Neural progenitor cell (in vitro differentiated cells): ENCODE results near the gene RPL12. TPM values are rescaled to one million over a fixed set of nuclear protein-coding genes. Genes with fewer than 3 reads are reported as not detected.

Experiments
- DNase-seq: peaks from one replicate; pipeline ENCODE4 v3.0.0-alpha.2; 2016; ENCODE audit warnings: low spot score
- H2AFZ ChIP-seq: fragments of 200-600 bp; sonication (generic); replicated peaks from 2 replicates; pipeline ENCODE4 v1.6.1; 2016; ENCODE audit warnings: antibody characterized with exemption
- H3F3A ChIP-seq: fragments of 200-600 bp; sonication (generic); 2 replicates; pipeline ENCODE4 v1.6.1; 2016; ENCODE audit warnings: antibody characterized with exemption, low read depth
- H3K27ac ChIP-seq: fragments of 200-600 bp; sonication (generic); 2 replicates; pipeline ENCODE4 v1.5.1; 2016; ENCODE audit warnings: mild to moderate bottlenecking
- H3K27me3 ChIP-seq: fragments of 200-600 bp; sonication (generic); 2 replicates; pipeline ENCODE4 v1.6.1; 2016; ENCODE audit warnings: mild to moderate bottlenecking, moderate library complexity
- H3K36me3 ChIP-seq: fragments of 200-600 bp; sonication (generic); 2 replicates; pipeline ENCODE4 v1.5.1; 2016
- H3K4me1 ChIP-seq: fragments of 200-600 bp; sonication (generic); 2 replicates; pipeline ENCODE4 v1.6.1; 2016; ENCODE audit warnings: mixed run types
- H3K4me2 ChIP-seq: fragments of 200-600 bp; sonication (generic); 2 replicates; pipeline ENCODE4 v1.6.1; 2016
- H3K4me3 ChIP-seq: fragments of 200-600 bp; sonication (generic); 2 replicates; pipeline ENCODE4 v1.5.1; 2016
- H3K79me2 ChIP-seq: fragments of 200-600 bp; sonication (generic); 2 replicates; pipeline ENCODE4 v1.6.1; 2016; ENCODE audit warnings: low read depth
- H3K9ac ChIP-seq: fragments of 200-600 bp; sonication (generic); 2 replicates; pipeline ENCODE4 v1.6.1; 2016
- H3K9me3 ChIP-seq: fragments of 200-600 bp; sonication (generic); 2 replicates; pipeline ENCODE4 v1.5.1; 2016; ENCODE audit warnings: low read depth
- H4K20me1 ChIP-seq: fragments of 200-600 bp; sonication (generic); 2 replicates; pipeline ENCODE4 v1.6.1; 2016; ENCODE audit warnings: low read depth
- H3K27ac Mint-ChIP-seq: 3 replicates; pipeline ENCODE4 v1.8.0; 2021; ENCODE audit warnings: mixed read lengths
- H3K27me3 Mint-ChIP-seq: 2 replicates; pipeline ENCODE4 v1.8.0; 2022; ENCODE audit warnings: low read depth, mild to moderate bottlenecking, inconsistent platforms, moderate library complexity, mixed read lengths; ENCODE audit not compliant: insufficient read depth
- H3K36me3 Mint-ChIP-seq: 3 replicates; pipeline ENCODE4 v1.8.0; 2021; ENCODE audit warnings: mixed read lengths
- H3K4me1 Mint-ChIP-seq: 3 replicates; pipeline ENCODE4 v1.8.0; 2021; ENCODE audit warnings: mixed read lengths
- H3K4me3 Mint-ChIP-seq: 3 replicates; pipeline ENCODE4 v1.8.0; 2021; ENCODE audit warnings: mild to moderate bottlenecking, moderate library complexity, mixed read lengths
- H3K9me3 Mint-ChIP-seq: 3 replicates; pipeline ENCODE4 v1.8.0; 2020; ENCODE audit warnings: mixed read lengths
- EZH2 ChIP-seq: fragments of 200-600 bp; sonication (generic); IDR thresholded peaks from 2 replicates; pipeline ENCODE4 v1.6.1; 2017; ENCODE audit warnings: antibody characterized with exemption, mild to moderate bottlenecking, moderate library complexity
- EZH2phosphoT487 ChIP-seq: fragments of 200-600 bp; sonication (generic); IDR thresholded peaks from 2 replicates; pipeline ENCODE4 v1.6.1; 2017; ENCODE audit warnings: antibody characterized with exemption
- total RNA-seq: library from RNA; depleted of rRNA; stranded (reverse); fragments of >200 nt; gene quantifications from 2 replicates; pipeline ENCODE4 v1.2.3, GENCODE V29; 2015; ENCODE audit warnings: low replicate concordance
- TF ChIP-seq, protein P1 (sequence below): fragments of 200-600 bp; sonication (generic); IDR thresholded peaks from 2 replicates; pipeline ENCODE4 v1.5.1; 2017; ENCODE audit warnings: antibody characterized with exemption, mild to moderate bottlenecking

Gene RPL12
- total RNA-seq, 1 donor from 2014 or later: 2,064 TPM

DNA sequence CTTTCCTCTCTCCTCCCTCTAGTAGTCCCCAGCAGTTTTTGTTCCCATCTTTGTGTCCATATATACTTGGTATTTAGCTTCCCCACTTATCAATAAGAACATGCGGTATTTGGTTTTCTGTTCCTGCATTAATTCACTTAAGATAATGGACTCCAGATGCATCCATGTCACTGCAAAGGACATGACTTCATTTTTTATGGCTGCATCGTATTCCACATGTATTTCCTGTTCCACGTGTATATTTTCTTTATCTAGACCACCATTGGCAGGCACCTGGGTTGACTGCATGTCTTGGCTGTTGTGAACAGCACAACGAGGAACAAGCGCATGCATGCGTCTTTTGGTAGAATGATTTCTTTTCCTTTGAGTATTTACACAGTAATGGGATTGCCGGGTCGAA is 20.8 kb downstream of the RPL12 start:
- Histone ChIP-seq H3K4me3 (no peak overlapping the region), H3F3A (no peaks in the 10 kb centered on the region), H3K9ac (no peak overlapping the region), H3K9me3 (no peaks in the 10 kb centered on the region), H3K4me2 (no peak overlapping the region), H3K79me2 (peaks cover 32% of the 10 kb centered on the region), H4K20me1 (no peaks in the 10 kb centered on the region), H3K27me3 (no peaks in the 10 kb centered on the region), H3K36me3 (no peaks in the 10 kb centered on the region), H3K4me1 (peaks cover under 1% of the 10 kb centered on the region), H2AFZ (no peak overlapping the region), H3K27ac (no peak overlapping the region)
- Mint-ChIP-seq H3K27me3 (no peaks in the 10 kb centered on the region), H3K36me3 (peaks cover 24% of the 10 kb centered on the region), H3K9me3 (no peaks in the 10 kb centered on the region), H3K27ac (no peak overlapping the region), H3K4me1 (peaks cover 11% of the 10 kb centered on the region), H3K4me3 (no peak overlapping the region)
- no peak for DNase-seq
- TF ChIP-seq EZH2: no peak

DNA sequence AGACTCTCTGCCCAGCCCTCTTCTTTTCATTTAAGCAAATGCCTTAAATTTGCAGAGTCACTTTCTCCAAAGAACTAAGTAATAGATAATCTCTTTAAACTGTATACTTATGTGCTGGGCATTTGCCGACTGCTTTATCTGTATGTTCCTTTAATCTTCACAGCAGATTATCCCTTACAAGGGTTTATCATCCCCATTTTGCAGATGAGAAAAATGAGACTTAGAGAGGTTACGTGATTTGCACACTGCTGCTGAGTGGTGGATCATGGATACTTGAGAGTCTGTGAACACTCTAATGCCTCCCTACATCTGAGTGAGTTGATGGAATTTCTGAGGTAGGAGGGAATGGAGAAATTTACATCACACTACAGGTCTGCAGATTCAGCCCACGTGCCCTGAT is 22.9 kb downstream of the RPL12 start:
- Mint-ChIP-seq H3K9me3 (no peaks in the 10 kb centered on the region), H3K27me3 (peaks cover 2% of the 10 kb centered on the region), H3K27ac (no peak overlapping the region), H3K36me3 (peaks cover 13% of the 10 kb centered on the region), H3K4me1 (peaks cover 26% of the 10 kb centered on the region), H3K4me3 (no peak overlapping the region)
- H3K4me2 ChIP-seq: no peak overlapping the region
- no peak for TF ChIP-seq EZH2
- TF ChIP-seq, protein P1, sequence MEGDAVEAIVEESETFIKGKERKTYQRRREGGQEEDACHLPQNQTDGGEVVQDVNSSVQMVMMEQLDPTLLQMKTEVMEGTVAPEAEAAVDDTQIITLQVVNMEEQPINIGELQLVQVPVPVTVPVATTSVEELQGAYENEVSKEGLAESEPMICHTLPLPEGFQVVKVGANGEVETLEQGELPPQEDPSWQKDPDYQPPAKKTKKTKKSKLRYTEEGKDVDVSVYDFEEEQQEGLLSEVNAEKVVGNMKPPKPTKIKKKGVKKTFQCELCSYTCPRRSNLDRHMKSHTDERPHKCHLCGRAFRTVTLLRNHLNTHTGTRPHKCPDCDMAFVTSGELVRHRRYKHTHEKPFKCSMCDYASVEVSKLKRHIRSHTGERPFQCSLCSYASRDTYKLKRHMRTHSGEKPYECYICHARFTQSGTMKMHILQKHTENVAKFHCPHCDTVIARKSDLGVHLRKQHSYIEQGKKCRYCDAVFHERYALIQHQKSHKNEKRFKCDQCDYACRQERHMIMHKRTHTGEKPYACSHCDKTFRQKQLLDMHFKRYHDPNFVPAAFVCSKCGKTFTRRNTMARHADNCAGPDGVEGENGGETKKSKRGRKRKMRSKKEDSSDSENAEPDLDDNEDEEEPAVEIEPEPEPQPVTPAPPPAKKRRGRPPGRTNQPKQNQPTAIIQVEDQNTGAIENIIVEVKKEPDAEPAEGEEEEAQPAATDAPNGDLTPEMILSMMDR: no peak
- TF ChIP-seq EZH2phosphoT487: no peak
- peak overlapping the region; percentile 8 for H3K9ac ChIP-seq
- no peaks in the 10 kb centered on the region for H3K27me3 ChIP-seq
- H3K4me3 ChIP-seq: no peak overlapping the region
- H3K9me3 ChIP-seq: no peaks in the 10 kb centered on the region
- no peak overlapping the region for H3K27ac ChIP-seq
- H3F3A ChIP-seq: no peaks in the 10 kb centered on the region
- DNase-seq: no peak
- no peaks in the 10 kb centered on the region for H4K20me1 ChIP-seq
- peaks cover 5% of the 10 kb centered on the region for H3K4me1 ChIP-seq
- H3K79me2 ChIP-seq: peaks cover 45% of the 10 kb centered on the region
- no peaks in the 10 kb centered on the region for H3K36me3 ChIP-seq
- no peak overlapping the region for H2AFZ ChIP-seq

DNA sequence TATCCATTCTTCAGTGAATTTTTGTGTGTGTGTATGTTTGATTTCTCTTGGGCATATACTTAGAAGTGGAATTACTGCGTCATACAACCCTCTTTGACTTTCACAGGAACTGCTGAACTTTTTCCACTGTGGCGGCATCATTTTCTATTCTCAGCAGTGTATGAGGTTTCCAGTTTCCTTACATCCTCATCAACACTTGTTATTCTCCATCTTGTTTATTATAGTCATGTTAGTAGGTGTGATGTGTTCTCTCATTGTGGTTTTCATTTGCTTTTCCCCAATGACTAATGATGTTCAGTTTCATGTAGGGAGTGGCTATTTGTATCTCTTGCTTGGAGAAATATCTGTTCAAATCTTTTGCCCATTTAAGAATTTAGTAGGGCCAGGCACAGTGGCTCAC is 24.4 kb downstream of the RPL12 start:
- H4K20me1 ChIP-seq: no peaks in the 10 kb centered on the region
- Mint-ChIP-seq H3K4me3 (peak overlapping the region; percentile 100), H3K36me3 (peaks cover 10% of the 10 kb centered on the region), H3K9me3 (no peaks in the 10 kb centered on the region), H3K27ac (no peak overlapping the region), H3K27me3 (peaks cover 2% of the 10 kb centered on the region), H3K4me1 (peaks cover 40% of the 10 kb centered on the region)
- H3K9ac ChIP-seq: no peak overlapping the region
- H3K4me2 ChIP-seq: no peak overlapping the region
- no peaks in the 10 kb centered on the region for H3K9me3 ChIP-seq
- peaks cover 61% of the 10 kb centered on the region for H3K79me2 ChIP-seq
- H3K4me1 ChIP-seq: peaks cover 15% of the 10 kb centered on the region
- TF ChIP-seq EZH2phosphoT487 (no peak), EZH2 (no peak)
- TF ChIP-seq, protein P1: no peak
- no peaks in the 10 kb centered on the region for H3K27me3 ChIP-seq
- no peak overlapping the region for H2AFZ ChIP-seq
- DNase-seq: no peak
- no peaks in the 10 kb centered on the region for H3F3A ChIP-seq
- no peaks in the 10 kb centered on the region for H3K36me3 ChIP-seq
- H3K4me3 ChIP-seq: no peak overlapping the region
- H3K27ac ChIP-seq: no peak overlapping the region

DNA sequence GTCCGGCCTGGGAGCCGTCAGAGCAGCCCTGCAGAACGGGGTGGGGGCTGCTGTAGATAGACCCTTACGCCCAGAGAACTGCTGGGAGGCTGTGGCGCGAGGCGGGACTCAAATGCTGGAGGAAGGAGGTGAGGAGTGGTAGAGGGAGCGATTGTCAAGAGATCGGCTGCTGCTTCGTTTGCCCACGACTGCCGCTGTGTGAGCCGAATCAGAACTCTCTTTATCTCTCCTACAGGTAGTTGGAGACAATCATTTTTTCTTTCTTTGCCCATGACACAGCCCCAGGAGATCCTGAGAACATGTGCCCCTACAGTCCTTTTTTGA is 26.6 kb downstream of the RPL12 start:
- Histone ChIP-seq H3K4me3 (peak overlapping the region; percentile 92), H3K79me2 (peaks cover 61% of the 10 kb centered on the region), H3F3A (no peaks in the 10 kb centered on the region), H3K27me3 (no peaks in the 10 kb centered on the region), H2AFZ (peak overlapping the region; percentile 100), H3K27ac (no peak overlapping the region), H3K36me3 (no peaks in the 10 kb centered on the region), H4K20me1 (no peaks in the 10 kb centered on the region), H3K9me3 (no peaks in the 10 kb centered on the region), H3K4me2 (peak overlapping the region; percentile 88), H3K4me1 (peaks cover 15% of the 10 kb centered on the region), H3K9ac (peak overlapping the region; percentile 86)
- TF ChIP-seq, protein P1: no peak
- no peak for TF ChIP-seq EZH2phosphoT487
- TF ChIP-seq EZH2: no peak
- peak overlapping the region; percentile 99 for H3K27ac Mint-ChIP-seq
- peaks cover 40% of the 10 kb centered on the region for H3K4me1 Mint-ChIP-seq
- H3K4me3 Mint-ChIP-seq: peak overlapping the region; percentile 100
- DNase-seq: no peak
- H3K27me3 Mint-ChIP-seq: peaks cover 2% of the 10 kb centered on the region
- H3K9me3 Mint-ChIP-seq: no peaks in the 10 kb centered on the region
- no peaks in the 10 kb centered on the region for H3K36me3 Mint-ChIP-seq
